GM12878 (cell line): ENCODE results near the gene SCYL1. TPM values are rescaled to one million over a fixed set of nuclear protein-coding genes. Genes with fewer than 3 reads are reported as not detected.

Experiments
- CHD4 ChIP-seq: fragments of 200-600 bp; sonication (generic); IDR thresholded peaks from 2 replicates; pipeline ENCODE4 v1.6.1; 2016; ENCODE audit warnings: mild to moderate bottlenecking
- EP300 ChIP-seq, 2 experiments: fragments of 150-350 bp in 1 of 2; IDR thresholded peaks; 2 replicates each; pipeline ENCODE4 v1.6.1; 2011 to 2012; ENCODE audit warnings: low read depth in 2 of 2, low read length in 2 of 2, borderline replicate concordance in 1 of 2, improper control_type of control experiment in 1 of 2, inconsistent platforms in 1 of 2; ENCODE audit not compliant: control insufficient read depth in 1 of 2
- FOXK2 ChIP-seq: fragments of 450-650 bp; IDR thresholded peaks from 2 replicates; pipeline ENCODE4 v1.6.1; 2017; ENCODE audit warnings: mild to moderate bottlenecking, moderate library complexity
- MTA2 ChIP-seq: fragments of 450-650 bp; IDR thresholded peaks from 2 replicates; pipeline ENCODE4 v1.6.1; 2016; ENCODE audit warnings: low read depth, mild to moderate bottlenecking, moderate library complexity
- PAX5 ChIP-seq: IDR thresholded peaks from 2 replicates; pipeline ENCODE4 v1.6.1; 2011; ENCODE audit warnings: low read depth, low read length, borderline replicate concordance
- RBBP5 ChIP-seq: fragments of 200-600 bp; sonication (generic); conservative IDR thresholded peaks from 2 replicates; pipeline ENCODE4 v1.6.1; 2016
- RUNX3 ChIP-seq: IDR thresholded peaks from 2 replicates; pipeline ENCODE4 v1.6.1; 2012; ENCODE audit warnings: low read length, inconsistent platforms
- SMAD1 ChIP-seq: fragments of 450-650 bp; IDR thresholded peaks from 2 replicates; pipeline ENCODE4 v1.6.1; 2018; ENCODE audit warnings: mild to moderate bottlenecking, low read depth; ENCODE audit not compliant: partially characterized antibody
- SMC3 ChIP-seq: IDR thresholded peaks from 2 replicates; pipeline ENCODE4 v1.6.1; 2011; ENCODE audit warnings: low read length, improper control_type of control experiment, borderline replicate concordance
- SPI1 ChIP-seq: IDR thresholded peaks from 2 replicates; pipeline ENCODE4 v1.6.1; 2011; ENCODE audit warnings: low read depth, mild to moderate bottlenecking, low read length, moderate library complexity, borderline replicate concordance; ENCODE audit not compliant: insufficient read depth
- STAT1 ChIP-seq: fragments of 450-650 bp; conservative IDR thresholded peaks from 2 replicates; pipeline ENCODE4 v1.6.1; 2014; ENCODE audit warnings: antibody characterized with exemption, mild to moderate bottlenecking
- ZSCAN29 ChIP-seq: fragments of 450-650 bp; IDR thresholded peaks from 2 replicates; pipeline ENCODE4 v1.6.1; 2017; ENCODE audit warnings: mild to moderate bottlenecking, moderate library complexity
- polyA plus RNA-seq, 11 experiments: library from polyadenylated mRNA; depleted of rRNA in 4 of 11; unstranded in 6 of 11; stranded (reverse) in 5 of 11; fragments of >200 nt; fragmentation: Nextera tagmentation in 4 of 11; fragmentation: Illumina TruSeq in 1 of 11; extraction: Ambion mirVana in 4 of 11; extraction: Trizol in 1 of 11; gene quantifications; 1 replicate in 1 of 11; 2 replicates in 10 of 11; pipeline versions ENCODE4 v1.2.1 to v1.2.3, GENCODE V29; 2011 to 2016; ENCODE audit warnings: inconsistent platforms in 2 of 11, missing spikeins in 2 of 11, low read depth in 1 of 11
- total RNA-seq, 4 experiments: library from RNA; depleted of rRNA in 3 of 4; stranded (reverse); fragments of >200 nt in 3 of 4; fragmentation: Illumina TruSeq in 1 of 4; extraction: Trizol in 1 of 4; gene quantifications; 2 replicates each; pipeline versions ENCODE4 v1.2.1 to v1.2.3, GENCODE V29; 2013 to 2021
- TF ChIP-seq, protein P1 (sequence below): fragments of 450-650 bp; formaldehyde crosslinking; IDR thresholded peaks from 2 replicates; pipeline ENCODE4 v1.4.0; 2020; ENCODE audit warnings: mild to moderate bottlenecking, moderate library complexity
- TF ChIP-seq, protein P2 (sequence below): IDR thresholded peaks from 2 replicates; pipeline ENCODE4 v1.6.1; 2011; ENCODE audit warnings: borderline replicate concordance, low read depth, mild to moderate bottlenecking, moderate library complexity, mixed read lengths, low read length; ENCODE audit not compliant: insufficient read depth; ENCODE audit errors: extremely low read length
- TF ChIP-seq, protein P3 (sequence below): fragments of 450-650 bp; IDR thresholded peaks from 2 replicates; pipeline ENCODE4 v1.6.1; 2017; ENCODE audit warnings: borderline replicate concordance
- TF ChIP-seq, protein P4 (sequence below): IDR thresholded peaks from 2 replicates; pipeline ENCODE4 v1.6.1; 2012; ENCODE audit warnings: low read length, inconsistent platforms
- TF ChIP-seq, protein P5 (sequence below): IDR thresholded peaks from 2 replicates; pipeline ENCODE4 v1.6.1; 2011; ENCODE audit warnings: borderline replicate concordance, low read depth, mild to moderate bottlenecking, moderate library complexity, low read length; ENCODE audit not compliant: insufficient read depth, poor library complexity, severe bottlenecking
- TF ChIP-seq, protein P6 (sequence below): fragments of 450-650 bp; IDR thresholded peaks from 2 replicates; pipeline ENCODE4 v1.6.1; 2017; ENCODE audit warnings: low read depth, mild to moderate bottlenecking, moderate library complexity

SCYL1 gene
- total and polyA plus RNA-seq, 10 of the 15 experiments (the other 5 are each of a cell fraction or from before 2014, with no cell fraction given) = 0.80 to 82.7 (median 51.2) TPM

DNA sequence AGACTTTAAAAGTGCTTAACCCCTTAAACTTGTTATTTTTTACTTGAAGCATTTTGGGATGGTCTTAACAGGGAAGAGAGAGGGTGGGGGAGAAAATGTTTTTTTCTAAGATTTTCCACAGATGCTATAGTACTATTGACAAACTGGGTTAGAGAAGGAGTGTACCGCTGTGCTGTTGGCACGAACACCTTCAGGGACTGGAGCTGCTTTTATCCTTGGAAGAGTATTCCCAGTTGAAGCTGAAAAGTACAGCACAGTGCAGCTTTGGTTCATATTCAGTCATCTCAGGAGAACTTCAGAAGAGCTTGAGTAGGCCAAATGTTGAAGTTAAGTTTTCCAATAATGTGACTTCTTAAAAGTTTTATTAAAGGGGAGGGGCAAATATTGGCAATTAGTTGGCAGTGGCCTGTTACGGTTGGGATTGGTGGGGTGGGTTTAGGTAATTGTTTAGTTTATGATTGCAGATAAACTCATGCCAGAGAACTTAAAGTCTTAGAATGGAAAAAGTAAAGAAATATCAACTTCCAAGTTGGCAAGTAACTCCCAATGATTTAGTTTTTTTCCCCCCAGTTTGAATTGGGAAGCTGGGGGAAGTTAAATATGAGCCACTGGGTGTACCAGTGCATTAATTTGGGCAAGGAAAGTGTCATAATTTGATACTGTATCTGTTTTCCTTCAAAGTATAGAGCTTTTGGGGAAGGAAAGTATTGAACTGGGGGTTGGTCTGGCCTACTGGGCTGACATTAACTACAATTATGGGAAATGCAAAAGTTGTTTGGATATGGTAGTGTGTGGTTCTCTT lies 23.2 kb upstream of the SCYL1 start (continued):
- TF ChIP-seq, protein P1, sequence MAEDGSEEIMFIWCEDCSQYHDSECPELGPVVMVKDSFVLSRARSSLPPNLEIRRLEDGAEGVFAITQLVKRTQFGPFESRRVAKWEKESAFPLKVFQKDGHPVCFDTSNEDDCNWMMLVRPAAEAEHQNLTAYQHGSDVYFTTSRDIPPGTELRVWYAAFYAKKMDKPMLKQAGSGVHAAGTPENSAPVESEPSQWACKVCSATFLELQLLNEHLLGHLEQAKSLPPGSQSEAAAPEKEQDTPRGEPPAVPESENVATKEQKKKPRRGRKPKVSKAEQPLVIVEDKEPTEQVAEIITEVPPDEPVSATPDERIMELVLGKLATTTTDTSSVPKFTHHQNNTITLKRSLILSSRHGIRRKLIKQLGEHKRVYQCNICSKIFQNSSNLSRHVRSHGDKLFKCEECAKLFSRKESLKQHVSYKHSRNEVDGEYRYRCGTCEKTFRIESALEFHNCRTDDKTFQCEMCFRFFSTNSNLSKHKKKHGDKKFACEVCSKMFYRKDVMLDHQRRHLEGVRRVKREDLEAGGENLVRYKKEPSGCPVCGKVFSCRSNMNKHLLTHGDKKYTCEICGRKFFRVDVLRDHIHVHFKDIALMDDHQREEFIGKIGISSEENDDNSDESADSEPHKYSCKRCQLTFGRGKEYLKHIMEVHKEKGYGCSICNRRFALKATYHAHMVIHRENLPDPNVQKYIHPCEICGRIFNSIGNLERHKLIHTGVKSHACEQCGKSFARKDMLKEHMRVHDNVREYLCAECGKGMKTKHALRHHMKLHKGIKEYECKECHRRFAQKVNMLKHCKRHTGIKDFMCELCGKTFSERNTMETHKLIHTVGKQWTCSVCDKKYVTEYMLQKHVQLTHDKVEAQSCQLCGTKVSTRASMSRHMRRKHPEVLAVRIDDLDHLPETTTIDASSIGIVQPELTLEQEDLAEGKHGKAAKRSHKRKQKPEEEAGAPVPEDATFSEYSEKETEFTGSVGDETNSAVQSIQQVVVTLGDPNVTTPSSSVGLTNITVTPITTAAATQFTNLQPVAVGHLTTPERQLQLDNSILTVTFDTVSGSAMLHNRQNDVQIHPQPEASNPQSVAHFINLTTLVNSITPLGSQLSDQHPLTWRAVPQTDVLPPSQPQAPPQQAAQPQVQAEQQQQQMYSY (CRISPR knock-in tag) = peak; percentile 77; the same call in 1 of the 2 replicates
- TF ChIP-seq, protein P2, sequence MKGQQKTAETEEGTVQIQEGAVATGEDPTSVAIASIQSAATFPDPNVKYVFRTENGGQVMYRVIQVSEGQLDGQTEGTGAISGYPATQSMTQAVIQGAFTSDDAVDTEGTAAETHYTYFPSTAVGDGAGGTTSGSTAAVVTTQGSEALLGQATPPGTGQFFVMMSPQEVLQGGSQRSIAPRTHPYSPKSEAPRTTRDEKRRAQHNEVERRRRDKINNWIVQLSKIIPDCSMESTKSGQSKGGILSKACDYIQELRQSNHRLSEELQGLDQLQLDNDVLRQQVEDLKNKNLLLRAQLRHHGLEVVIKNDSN = no peak
- TF ChIP-seq PAX5 (0 out of 2 replicates have a peak, but pooled peaks have one; percentile 5), FOXK2 (no peak), SPI1 (no peak), RUNX3 (no peak), ZSCAN29 (no peak), SMAD1 (peak; percentile 90), MTA2 (no peak), STAT1 (no peak), EP300 (IDR thresholded peaks at IDR 0.05; ENCODE audit: borderline replicate concordance in 1 of 2, control insufficient read depth in 1 of 2, low read depth in 2 of 2, low read length in 2 of 2) (0 out of 4 replicates have a peak, but pooled peaks of 1 of the 2 experiments have one; percentile 18), RBBP5 (no peak), SMC3 (0 out of 2 replicates have a peak, but pooled peaks have one; percentile 1), CHD4 (no peak)
- TF ChIP-seq, protein P3, sequence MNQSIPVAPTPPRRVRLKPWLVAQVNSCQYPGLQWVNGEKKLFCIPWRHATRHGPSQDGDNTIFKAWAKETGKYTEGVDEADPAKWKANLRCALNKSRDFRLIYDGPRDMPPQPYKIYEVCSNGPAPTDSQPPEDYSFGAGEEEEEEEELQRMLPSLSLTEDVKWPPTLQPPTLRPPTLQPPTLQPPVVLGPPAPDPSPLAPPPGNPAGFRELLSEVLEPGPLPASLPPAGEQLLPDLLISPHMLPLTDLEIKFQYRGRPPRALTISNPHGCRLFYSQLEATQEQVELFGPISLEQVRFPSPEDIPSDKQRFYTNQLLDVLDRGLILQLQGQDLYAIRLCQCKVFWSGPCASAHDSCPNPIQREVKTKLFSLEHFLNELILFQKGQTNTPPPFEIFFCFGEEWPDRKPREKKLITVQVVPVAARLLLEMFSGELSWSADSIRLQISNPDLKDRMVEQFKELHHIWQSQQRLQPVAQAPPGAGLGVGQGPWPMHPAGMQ = no peak
- TF ChIP-seq, protein P4, sequence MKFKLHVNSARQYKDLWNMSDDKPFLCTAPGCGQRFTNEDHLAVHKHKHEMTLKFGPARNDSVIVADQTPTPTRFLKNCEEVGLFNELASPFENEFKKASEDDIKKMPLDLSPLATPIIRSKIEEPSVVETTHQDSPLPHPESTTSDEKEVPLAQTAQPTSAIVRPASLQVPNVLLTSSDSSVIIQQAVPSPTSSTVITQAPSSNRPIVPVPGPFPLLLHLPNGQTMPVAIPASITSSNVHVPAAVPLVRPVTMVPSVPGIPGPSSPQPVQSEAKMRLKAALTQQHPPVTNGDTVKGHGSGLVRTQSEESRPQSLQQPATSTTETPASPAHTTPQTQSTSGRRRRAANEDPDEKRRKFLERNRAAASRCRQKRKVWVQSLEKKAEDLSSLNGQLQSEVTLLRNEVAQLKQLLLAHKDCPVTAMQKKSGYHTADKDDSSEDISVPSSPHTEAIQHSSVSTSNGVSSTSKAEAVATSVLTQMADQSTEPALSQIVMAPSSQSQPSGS = no peak
- TF ChIP-seq, protein P5, sequence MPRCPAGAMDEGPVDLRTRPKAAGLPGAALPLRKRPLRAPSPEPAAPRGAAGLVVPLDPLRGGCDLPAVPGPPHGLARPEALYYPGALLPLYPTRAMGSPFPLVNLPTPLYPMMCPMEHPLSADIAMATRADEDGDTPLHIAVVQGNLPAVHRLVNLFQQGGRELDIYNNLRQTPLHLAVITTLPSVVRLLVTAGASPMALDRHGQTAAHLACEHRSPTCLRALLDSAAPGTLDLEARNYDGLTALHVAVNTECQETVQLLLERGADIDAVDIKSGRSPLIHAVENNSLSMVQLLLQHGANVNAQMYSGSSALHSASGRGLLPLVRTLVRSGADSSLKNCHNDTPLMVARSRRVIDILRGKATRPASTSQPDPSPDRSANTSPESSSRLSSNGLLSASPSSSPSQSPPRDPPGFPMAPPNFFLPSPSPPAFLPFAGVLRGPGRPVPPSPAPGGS = no peak
- TF ChIP-seq, protein P6, sequence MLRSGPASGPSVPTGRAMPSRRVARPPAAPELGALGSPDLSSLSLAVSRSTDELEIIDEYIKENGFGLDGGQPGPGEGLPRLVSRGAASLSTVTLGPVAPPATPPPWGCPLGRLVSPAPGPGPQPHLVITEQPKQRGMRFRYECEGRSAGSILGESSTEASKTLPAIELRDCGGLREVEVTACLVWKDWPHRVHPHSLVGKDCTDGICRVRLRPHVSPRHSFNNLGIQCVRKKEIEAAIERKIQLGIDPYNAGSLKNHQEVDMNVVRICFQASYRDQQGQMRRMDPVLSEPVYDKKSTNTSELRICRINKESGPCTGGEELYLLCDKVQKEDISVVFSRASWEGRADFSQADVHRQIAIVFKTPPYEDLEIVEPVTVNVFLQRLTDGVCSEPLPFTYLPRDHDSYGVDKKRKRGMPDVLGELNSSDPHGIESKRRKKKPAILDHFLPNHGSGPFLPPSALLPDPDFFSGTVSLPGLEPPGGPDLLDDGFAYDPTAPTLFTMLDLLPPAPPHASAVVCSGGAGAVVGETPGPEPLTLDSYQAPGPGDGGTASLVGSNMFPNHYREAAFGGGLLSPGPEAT = no peak; the same call in 1 of the 2 replicates
